Stomach smooth muscle (tissue), 2 donors: ENCODE data around the gene MORN3.
A peak's percentile ranks its signal among the peaks of the same experiment; 100 is the strongest.

ENCODE experiments used
- H3K27ac ChIP-seq: one replicate; pipeline ENCODE4 v1.7.0; 2013; ENCODE audit warnings: mild to moderate bottlenecking, low read length, inconsistent platforms
- H3K27me3 ChIP-seq, 2 donors: one replicate each; pipeline ENCODE4 v1.7.0; 2013; ENCODE audit warnings: low read length in 2 of 2; ENCODE audit not compliant: insufficient read depth in 2 of 2, control insufficient read depth in 1 of 2
- H3K36me3 ChIP-seq, 2 donors: one replicate each; pipeline ENCODE4 v1.7.0; 2013; ENCODE audit warnings: low read length in 2 of 2; ENCODE audit not compliant: control insufficient read depth in 2 of 2, insufficient read depth in 2 of 2
- H3K4me1 ChIP-seq: one replicate; pipeline ENCODE4 v1.7.0; 2013; ENCODE audit warnings: low read length; ENCODE audit not compliant: control insufficient read depth, insufficient read depth
- H3K4me3 ChIP-seq, 2 donors: one replicate each; pipeline ENCODE4 v1.7.0; 2013; ENCODE audit warnings: low read length in 2 of 2
- H3K9ac ChIP-seq, 2 donors: one replicate each; pipeline ENCODE4 v1.7.0; 2013; ENCODE audit warnings: low read length in 2 of 2, mild to moderate bottlenecking in 1 of 2
- H3K9me3 ChIP-seq, 2 donors: one replicate each; pipeline ENCODE4 v1.7.0; 2013; ENCODE audit warnings: low read length in 2 of 2; ENCODE audit not compliant: control insufficient read depth in 2 of 2
- donor health status: healthy.
- donor health status: Pancreatic carcinoma.

MORN3 gene

GRCh38 chr12:121657305-121658008 is 12.0 kb downstream of the MORN3 start:
- Histone ChIP-seq H3K36me3 (no peaks in the 10 kb centered on the region), H3K9ac (no peak overlapping the region), H3K4me1 (no peaks in the 10 kb centered on the region), H3K9me3 (no peaks in the 10 kb centered on the region), H3K27ac (no peak overlapping the region), H3K27me3 (no peaks in the 10 kb centered on the region), H3K4me3 (no peak overlapping the region)

GRCh38 chr12:121656122-121656521 is 13.3 kb downstream of the MORN3 start:
- H3K27ac ChIP-seq: no peak overlapping the region
- H3K27me3 ChIP-seq: no peaks in the 10 kb centered on the region
- H3K36me3 ChIP-seq: no peaks in the 10 kb centered on the region
- no peak overlapping the region for H3K4me3 ChIP-seq
- no peak overlapping the region for H3K9ac ChIP-seq
- no peaks in the 10 kb centered on the region for H3K4me1 ChIP-seq
- no peaks in the 10 kb centered on the region for H3K9me3 ChIP-seq

GRCh38 chr12:121653999-121654398 is 15.5 kb downstream of the MORN3 start:
- no peak overlapping the region for H3K4me3 ChIP-seq
- no peaks in the 10 kb centered on the region for H3K9me3 ChIP-seq
- H3K4me1 ChIP-seq: no peaks in the 10 kb centered on the region
- no peaks in the 10 kb centered on the region for H3K27me3 ChIP-seq
- H3K27ac ChIP-seq: no peak overlapping the region
- H3K36me3 ChIP-seq: no peaks in the 10 kb centered on the region
- no peak overlapping the region for H3K9ac ChIP-seq

- no peaks in the 10 kb centered on the region for H3K9me3 ChIP-seq
- no peak overlapping the region for H3K9ac ChIP-seq
- H3K36me3 ChIP-seq: no peaks in the 10 kb centered on the region
- no peaks in the 10 kb centered on the region for H3K4me1 ChIP-seq
- no peaks in the 10 kb centered on the region for H3K27me3 ChIP-seq
- no peak overlapping the region for H3K4me3 ChIP-seq
- H3K27ac ChIP-seq: no peak overlapping the region
Measured at GRCh38 chr12:121652767-121653497, 16.5 kb downstream of the MORN3 start.

GRCh38 chr12:121651320-121651719 is 18.1 kb downstream of the MORN3 start:
- no peaks in the 10 kb centered on the region for H3K36me3 ChIP-seq
- H3K4me1 ChIP-seq: no peaks in the 10 kb centered on the region
- no peak overlapping the region for H3K27ac ChIP-seq
- no peak overlapping the region for H3K4me3 ChIP-seq
- no peaks in the 10 kb centered on the region for H3K9me3 ChIP-seq
- no peaks in the 10 kb centered on the region for H3K27me3 ChIP-seq
- no peak overlapping the region for H3K9ac ChIP-seq

- Histone ChIP-seq H3K36me3 (no peaks in the 10 kb centered on the region), H3K27ac (no peak overlapping the region), H3K27me3 (no peaks in the 10 kb centered on the region), H3K4me3 (no peak overlapping the region), H3K9ac (no peak overlapping the region), H3K9me3 (no peaks in the 10 kb centered on the region), H3K4me1 (no peaks in the 10 kb centered on the region)
Measured at GRCh38 chr12:121649819-121650353, 19.6 kb downstream of the MORN3 start.

- Histone ChIP-seq H3K27ac (no peak overlapping the region), H3K36me3 (no peaks in the 10 kb centered on the region), H3K9ac (no peak overlapping the region), H3K4me1 (no peaks in the 10 kb centered on the region), H3K4me3 (no peak overlapping the region), H3K9me3 (no peaks in the 10 kb centered on the region), H3K27me3 (no peaks in the 10 kb centered on the region)
Measured at GRCh38 chr12:121649322-121649721, 20.1 kb downstream of the MORN3 start.

- Histone ChIP-seq H3K4me3 (no peak overlapping the region), H3K4me1 (no peaks in the 10 kb centered on the region), H3K36me3 (no peaks in the 10 kb centered on the region), H3K9me3 (no peaks in the 10 kb centered on the region), H3K9ac (no peak overlapping the region), H3K27me3 (no peaks in the 10 kb centered on the region), H3K27ac (no peak overlapping the region)
Measured at GRCh38 chr12:121648458-121649028, 20.9 kb downstream of the MORN3 start.

- peaks cover 15% of the 10 kb centered on the region for H3K4me1 ChIP-seq
- peaks cover 4 to 8% of the 10 kb centered on the region in 2 donors for H3K36me3 ChIP-seq
- no peak overlapping the region for H3K27ac ChIP-seq
- no peaks in the 10 kb centered on the region for H3K9me3 ChIP-seq
- H3K4me3 ChIP-seq: no peak overlapping the region
- H3K27me3 ChIP-seq: no peaks in the 10 kb centered on the region
- no peak overlapping the region for H3K9ac ChIP-seq
Measured at GRCh38 chr12:121641343-121641630, 28.2 kb downstream of the MORN3 start.

- H3K27ac ChIP-seq: peak overlapping the region; percentile 31
Measured at GRCh38 chr12:121638298-121639202, 30.9 kb downstream of the MORN3 start.

More at GRCh38 chr12:121638298-121639202, 30.9 kb downstream of the MORN3 start:
- Histone ChIP-seq H3K36me3 (peaks cover 4 to 8% of the 10 kb centered on the region in 2 donors), H3K4me3 (no peak overlapping the region), H3K9ac (peak overlapping the region in 1 of 2 donors; percentile 13), H3K4me1 (peaks cover 20% of the 10 kb centered on the region), H3K27me3 (no peaks in the 10 kb centered on the region), H3K9me3 (no peaks in the 10 kb centered on the region)
